Thyroid gland (tissue), 4 donors: ENCODE measurements around the gene RASSF6.

Experiments used
- POLR2A ChIP-seq, 2 donors: fragments of 450-650 bp; IDR thresholded peaks; one replicate each; pipeline ENCODE4 v1.6.1; 2017; ENCODE audit warnings: antibody characterized with exemption in 2 of 2, mild to moderate bottlenecking in 2 of 2, moderate library complexity in 1 of 2
- TF ChIP-seq, protein P1 (sequence below), 6 experiments: fragments of 200-600 bp in 3 of 6; fragments of 450-650 bp in 3 of 6; sonication (generic) in 3 of 6; IDR thresholded peaks; one replicate each; pipeline ENCODE4 v1.5.1; 2016 to 2019; ENCODE audit warnings: antibody characterized with exemption in 6 of 6, mild to moderate bottlenecking in 2 of 6, inconsistent platforms in 1 of 6, moderate library complexity in 1 of 6

GRCh38 chr4:73631565-73632226 lies 11.5 kb upstream of the RASSF6 start:
- TF ChIP-seq, protein P1, sequence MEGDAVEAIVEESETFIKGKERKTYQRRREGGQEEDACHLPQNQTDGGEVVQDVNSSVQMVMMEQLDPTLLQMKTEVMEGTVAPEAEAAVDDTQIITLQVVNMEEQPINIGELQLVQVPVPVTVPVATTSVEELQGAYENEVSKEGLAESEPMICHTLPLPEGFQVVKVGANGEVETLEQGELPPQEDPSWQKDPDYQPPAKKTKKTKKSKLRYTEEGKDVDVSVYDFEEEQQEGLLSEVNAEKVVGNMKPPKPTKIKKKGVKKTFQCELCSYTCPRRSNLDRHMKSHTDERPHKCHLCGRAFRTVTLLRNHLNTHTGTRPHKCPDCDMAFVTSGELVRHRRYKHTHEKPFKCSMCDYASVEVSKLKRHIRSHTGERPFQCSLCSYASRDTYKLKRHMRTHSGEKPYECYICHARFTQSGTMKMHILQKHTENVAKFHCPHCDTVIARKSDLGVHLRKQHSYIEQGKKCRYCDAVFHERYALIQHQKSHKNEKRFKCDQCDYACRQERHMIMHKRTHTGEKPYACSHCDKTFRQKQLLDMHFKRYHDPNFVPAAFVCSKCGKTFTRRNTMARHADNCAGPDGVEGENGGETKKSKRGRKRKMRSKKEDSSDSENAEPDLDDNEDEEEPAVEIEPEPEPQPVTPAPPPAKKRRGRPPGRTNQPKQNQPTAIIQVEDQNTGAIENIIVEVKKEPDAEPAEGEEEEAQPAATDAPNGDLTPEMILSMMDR (IDR thresholded peaks at IDR 0.05): no peak
- TF ChIP-seq POLR2A (IDR thresholded peaks at IDR 0.05): no peak
